Kasumi-1 (cell line): ENCODE measurements around the gene SELENOH.

Experiments used
- DNase-seq, 2 experiments: peaks; one replicate each; lab custom pipeline; 2025; lab: John Stamatoyannopoulos, UW

Gene SELENOH

DNA sequence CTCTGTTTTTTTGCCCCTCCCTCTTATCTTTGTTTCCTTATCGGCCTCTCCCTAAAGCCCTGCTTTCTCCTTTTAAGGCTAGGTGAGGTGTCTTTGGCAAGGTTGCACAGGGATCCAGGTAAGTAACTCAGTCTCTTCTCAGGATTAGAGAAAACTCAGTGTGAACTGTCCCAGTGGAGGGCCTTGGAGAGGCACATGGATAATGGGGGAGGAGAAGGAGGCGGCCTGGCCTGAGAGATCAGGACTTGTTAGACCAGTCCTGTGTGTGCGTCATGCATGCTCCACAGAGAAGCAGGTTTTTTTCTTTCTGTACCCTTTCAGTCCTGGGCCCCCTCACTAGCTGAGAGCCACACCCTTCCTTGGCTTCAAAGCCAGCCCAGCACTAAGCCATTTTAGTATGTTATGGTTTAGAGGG, 40.2 kb downstream of the SELENOH start:
- DNase-seq: no peak

DNA sequence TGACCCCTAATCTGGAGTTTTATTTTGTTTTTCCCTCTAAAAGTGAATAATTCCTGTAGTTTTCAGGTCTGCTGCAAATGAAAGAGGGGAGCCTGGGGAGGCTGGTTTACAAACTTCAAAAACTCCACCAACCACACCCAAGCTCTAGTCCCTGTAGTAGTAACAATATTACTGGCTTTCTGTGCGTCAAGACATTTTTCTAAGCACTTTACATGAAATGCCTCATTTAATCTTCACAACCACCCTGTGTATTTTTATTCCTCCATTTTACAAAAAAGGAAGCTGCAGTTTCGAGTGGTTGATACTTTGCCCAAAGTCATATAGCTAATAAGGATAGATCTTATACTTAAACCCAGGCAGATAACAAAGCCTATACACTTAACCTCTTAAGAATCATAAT, 43.8 kb downstream of the SELENOH start:
- DNase-seq: no peak

DNA sequence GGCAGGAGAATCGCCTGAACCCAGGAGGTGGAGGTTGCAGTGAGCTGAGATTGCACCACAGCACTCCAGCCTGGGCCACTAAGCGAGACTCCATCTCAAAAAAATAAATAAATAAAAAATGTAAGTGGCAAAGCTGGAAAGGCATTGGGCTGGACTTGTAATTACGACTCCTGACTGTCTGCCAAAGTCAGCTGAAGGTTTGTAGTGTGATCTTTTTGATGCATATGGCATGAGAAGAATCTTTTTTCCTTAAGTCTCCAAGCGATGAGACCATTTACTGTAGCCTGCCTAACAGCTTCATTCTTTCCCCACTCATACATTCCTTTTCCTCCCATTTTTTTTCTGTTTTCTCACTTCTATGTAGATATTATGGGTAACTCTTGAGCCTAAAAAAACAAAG, 45.1 kb downstream of the SELENOH start:
- no peak for DNase-seq

GRCh38 chr11:57787006-57787604, 45.8 kb downstream of the SELENOH start:
- no peak for DNase-seq

DNA sequence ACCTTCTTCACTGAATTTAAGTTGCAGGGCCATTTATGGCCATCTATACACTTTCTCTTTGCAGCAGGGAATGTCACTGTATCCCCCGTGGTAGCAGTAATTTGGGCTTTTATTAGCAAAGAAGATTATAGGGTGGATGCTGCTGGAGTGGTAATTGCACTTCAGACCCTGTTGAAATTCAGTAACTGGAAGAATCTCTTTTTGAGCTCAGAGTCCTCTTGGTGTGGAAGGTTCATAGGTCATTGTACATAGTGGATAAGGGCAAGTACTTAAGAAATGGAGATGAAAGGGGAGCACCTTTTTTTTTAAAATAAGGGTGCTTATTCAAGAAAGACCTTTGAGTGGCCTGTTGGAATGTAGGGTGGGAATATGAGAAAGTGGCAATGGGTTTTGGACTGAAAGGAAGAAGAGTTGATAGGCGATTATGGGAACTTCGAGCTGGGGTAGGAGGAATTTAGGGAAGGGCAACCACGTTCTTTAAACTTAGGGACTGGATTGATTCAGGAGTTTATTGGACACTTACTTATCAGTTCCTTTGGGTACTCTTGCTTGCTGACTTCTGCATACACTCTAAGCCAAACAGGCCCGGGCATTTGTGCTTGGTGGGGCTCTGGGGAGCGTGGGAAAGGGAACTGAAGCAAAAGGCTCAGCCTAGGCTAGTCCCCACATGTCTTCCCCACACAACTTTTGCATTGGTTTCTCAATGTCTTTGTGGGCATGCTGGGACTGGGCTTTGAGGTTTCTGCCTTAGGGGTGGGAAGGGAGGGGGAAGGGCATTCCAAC, 46.8 kb downstream of the SELENOH start:
- no peak for DNase-seq

DNA sequence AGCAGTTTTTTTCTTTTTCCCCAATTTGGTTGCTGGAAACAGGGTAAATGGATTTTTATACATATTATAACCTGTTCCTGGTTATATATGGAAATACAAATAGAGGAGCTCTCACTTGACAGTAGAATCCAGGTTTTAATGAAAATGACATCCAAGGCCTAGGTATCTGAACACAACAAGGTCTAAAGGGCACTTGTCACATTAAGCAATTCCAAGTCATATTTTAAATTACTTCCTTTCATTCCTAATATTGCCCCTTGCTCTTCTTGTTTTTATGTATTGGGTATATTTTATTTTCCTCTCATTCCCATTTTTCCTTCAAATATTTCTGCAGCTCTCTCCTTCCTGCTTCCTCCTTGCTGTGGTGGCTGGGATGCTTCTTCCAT, 47.4 kb downstream of the SELENOH start:
- no peak for DNase-seq

DNA sequence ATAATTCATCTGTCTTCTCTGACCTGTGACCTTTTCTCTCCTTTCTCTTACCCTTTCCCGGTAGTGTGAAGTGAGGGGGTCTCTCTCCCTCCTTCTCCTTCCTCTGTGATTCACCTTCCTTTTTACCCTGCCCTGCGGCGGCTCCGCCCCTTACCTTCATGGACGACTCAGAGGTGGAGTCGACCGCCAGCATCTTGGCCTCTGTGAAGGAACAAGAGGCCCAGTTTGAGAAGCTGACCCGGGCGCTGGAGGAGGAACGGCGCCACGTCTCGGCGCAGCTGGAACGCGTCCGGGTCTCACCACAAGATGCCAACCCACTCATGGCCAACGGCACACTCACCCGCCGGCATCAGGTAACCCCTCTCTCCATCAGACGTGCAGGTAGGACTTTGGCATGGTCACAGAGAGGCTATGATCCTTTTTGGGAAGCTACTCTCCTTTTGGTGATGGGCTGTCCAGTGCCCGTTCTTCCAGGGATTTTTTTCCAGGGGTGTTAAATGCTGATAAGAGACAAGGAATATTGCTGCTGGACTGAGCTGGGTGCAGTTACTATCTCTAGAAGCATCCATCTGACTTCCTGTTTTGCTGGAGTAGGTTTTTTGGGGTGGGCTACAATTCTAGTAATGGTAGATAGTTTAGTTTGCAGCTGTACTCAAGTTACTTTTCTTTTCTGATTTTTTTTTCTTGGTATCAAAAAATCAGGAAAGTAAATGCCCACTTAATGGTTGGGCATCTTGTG, 50.2 kb downstream of the SELENOH start:
- peak in 1 of 2 experiments; percentile 25 for DNase-seq

- DNase-seq: peak; percentile 97 to 98
Measured at GRCh38 chr11:57792060-57792541, 50.8 kb downstream of the SELENOH start.

DNA sequence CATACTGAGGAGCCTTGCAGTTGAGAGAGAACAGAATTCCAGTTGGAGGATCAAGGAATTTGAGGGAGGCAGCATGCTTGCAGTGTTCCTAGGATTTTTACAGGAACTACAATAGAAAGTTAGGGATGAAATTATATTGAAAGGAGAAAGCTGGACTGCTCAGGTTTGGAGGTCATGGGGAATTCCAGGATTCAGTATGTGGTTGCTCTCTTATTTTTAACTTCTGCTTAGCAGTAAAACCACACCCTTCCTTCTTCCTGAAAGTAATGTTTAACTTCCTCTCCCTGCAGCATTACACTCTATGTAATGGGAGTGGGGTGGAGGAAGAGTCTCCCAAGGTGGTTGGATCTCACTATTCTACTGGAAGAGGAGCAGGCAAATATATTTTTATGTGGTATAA, 51.6 kb downstream of the SELENOH start:
- peak; percentile 72 to 79 for DNase-seq
